ENCODE data around the gene C10orf90. TPM values are rescaled to one million over a fixed set of nuclear protein-coding genes. Genes with fewer than 3 reads are reported as not detected.

The C10orf90 gene
- total RNA-seq = 0.12 TPM

GRCh38 chr10:126670056-126670894 is at the start of gene C10orf90:
TSS of gene C10orf90 (minus strand) at chr10:126670693. CDS start at chr10:126670480, 213 bp downstream.
- ATAC-seq = no peak

GRCh38 chr10:126716366-126716765 is 45.9 kb upstream of the C10orf90 start:
- ATAC-seq = no peak

DNA sequence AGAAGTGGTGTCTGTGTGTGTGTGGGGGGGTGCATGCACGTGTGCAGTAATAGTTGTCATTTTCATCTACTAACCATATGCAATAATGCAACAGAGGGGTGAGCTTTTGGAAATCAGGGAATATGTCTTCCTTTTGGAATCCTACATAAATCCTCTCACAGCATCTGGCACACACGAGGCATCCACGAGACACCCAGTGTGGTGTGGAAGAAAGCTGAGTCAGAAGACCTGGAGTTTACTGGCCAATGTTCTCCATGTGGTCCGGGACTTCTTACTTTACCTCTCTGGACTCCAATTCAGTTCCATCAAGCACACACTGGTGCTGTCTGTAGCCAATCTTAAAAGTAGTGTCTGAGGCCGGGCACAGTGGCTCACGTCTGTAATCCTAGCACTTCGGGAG is 43.1 kb upstream of the C10orf90 start:
- no peak for ATAC-seq

GRCh38 chr10:126712681-126713080 is 42.2 kb upstream of the C10orf90 start:
- no peak for ATAC-seq

DNA sequence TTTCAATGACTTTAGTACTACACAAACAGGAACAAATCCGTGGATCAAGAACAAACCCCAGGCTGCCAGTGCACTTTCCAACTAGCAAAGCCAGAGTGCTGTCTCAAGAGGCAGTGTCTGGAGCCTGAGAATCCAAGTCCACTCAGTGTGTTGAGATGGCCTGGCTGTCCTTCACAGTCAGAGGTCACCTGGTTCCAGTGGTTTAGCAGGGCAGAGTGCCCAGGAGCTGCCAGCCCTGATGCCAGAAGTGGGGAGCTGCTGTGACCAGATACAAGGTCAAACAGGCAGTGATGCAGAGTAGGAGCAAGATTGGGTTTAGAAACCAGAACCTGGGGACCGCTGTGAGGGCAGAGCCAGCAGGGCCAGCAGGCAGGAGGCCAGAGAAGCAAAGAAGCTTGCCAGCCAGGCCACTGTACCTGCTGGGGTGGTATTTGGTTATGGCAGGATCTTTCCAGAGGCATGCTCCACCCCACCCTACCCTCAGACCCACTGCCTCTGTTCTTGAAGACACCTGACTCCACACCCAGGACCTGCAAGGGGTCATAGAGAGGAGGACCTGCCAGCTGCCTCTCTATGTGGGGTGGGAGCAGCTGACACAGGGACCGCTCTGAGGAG is 35.6 kb upstream of the C10orf90 start:
- ATAC-seq = no peak

- no peak for ATAC-seq
These were observed 34.6 kb upstream of the C10orf90 start for GRCh38 chr10:126705131-126705530.

- ATAC-seq = no peak
These were observed 34.2 kb upstream of the C10orf90 start for GRCh38 chr10:126704649-126705048.

DNA sequence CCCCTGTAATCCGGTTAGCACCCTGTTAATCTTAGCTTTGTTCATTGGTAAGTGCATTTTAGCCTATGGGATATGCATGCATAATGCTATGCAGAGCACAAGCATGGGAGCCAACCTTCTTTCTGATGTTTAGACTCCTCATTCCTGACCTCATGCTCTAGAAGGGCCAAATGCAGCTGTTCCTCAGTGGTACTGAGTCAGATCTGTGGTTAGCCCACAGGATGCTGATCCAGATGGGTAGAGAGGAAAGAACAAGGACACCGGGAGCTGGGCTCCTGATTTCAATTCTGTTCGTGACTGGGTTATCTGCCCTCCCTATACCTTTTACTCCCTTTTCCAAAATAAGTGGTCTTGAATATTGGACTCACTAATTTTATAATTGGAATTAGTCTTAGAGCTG is 31.7 kb upstream of the C10orf90 start:
- ATAC-seq = no peak

DNA sequence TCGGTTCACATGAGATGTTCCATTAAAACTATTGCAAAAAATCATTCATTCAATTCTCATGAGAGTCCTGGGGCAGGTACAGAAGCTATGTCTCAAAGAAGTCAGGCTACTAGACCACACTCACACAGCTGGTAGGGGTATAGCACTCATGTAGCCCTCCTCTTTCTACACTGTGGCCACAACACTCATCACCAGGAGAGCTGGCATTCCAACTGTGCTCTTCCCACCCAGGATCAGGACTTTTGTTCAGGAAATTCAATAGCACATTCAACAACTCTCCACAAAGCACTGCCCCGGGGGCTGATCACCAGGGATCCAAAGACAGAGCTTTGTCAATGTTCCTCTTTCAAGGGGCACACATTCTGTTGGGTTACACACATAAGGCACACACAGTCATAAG is 31.0 kb upstream of the C10orf90 start:
- no peak for ATAC-seq

GRCh38 chr10:126696684-126697083 is 26.2 kb upstream of the C10orf90 start:
- no peak for ATAC-seq

- ATAC-seq = no peak
These were observed 21.0 kb upstream of the C10orf90 start for GRCh38 chr10:126691456-126691855.

- no peak for ATAC-seq
These were observed 20.0 kb upstream of the C10orf90 start for GRCh38 chr10:126690534-126690933.

- no peak for ATAC-seq
These were observed 19.0 kb upstream of the C10orf90 start for GRCh38 chr10:126689461-126689994.

- no peak for ATAC-seq
These were observed 16.7 kb upstream of the C10orf90 start for GRCh38 chr10:126687121-126687606.

DNA sequence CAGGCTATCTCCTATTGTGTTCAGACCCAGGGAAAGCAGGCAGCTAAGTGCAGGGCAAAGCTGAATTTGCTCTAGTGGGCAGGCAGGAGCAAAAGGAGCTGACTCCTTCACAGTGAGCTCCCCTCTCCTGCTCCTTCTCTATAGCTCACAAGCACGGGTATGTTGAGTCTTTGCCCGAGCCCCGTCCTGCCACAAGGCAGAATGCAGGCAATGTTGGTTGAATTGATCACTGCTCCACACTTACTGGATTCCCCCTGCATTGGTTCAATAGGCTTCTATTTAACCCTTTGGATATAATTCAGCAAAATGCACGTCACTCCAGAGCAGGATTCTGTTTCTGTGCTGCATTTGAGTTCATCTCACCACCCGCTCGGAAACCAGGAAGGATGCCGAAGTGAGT is 16.2 kb upstream of the C10orf90 start:
- no peak for ATAC-seq

DNA sequence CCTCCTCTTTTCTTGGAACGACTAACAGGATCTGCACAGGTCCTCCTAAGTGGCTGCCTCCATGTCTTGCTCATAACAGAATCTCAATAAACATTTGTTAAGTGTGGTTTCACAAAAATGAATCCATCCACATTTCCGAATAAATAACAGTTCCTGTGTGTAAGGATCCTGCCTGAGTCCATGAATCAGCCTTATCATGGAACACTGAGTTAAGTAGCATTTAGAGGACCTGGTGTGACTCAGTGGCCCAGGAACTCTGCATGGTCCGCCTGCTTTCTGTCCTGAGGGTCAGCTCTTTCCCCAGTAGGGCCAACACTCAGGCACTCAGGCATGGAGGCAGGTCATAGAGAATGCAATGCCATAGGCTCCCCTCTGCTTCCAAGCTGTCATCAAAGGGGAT is 15.8 kb upstream of the C10orf90 start:
- no peak for ATAC-seq

DNA sequence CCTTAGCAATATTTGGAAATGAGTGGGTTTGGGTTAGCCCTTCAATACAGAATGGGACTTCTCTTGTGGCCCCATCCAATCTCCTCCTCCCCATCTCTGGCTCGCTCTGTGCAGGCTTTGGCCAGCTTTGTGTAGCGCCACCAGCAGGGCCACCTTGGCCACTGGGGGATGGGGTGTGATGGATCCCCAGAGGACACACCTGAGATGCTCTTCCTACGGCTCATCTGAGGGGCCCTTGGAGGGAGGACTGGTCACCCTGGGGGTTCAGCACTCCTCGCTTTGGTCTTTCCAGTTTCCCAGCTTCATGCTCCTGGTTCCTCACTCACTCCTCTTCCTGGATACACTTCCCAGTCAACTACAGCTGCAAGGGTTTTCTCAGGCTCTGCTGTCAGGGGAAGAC is 15.3 kb upstream of the C10orf90 start:
- ATAC-seq = no peak

DNA sequence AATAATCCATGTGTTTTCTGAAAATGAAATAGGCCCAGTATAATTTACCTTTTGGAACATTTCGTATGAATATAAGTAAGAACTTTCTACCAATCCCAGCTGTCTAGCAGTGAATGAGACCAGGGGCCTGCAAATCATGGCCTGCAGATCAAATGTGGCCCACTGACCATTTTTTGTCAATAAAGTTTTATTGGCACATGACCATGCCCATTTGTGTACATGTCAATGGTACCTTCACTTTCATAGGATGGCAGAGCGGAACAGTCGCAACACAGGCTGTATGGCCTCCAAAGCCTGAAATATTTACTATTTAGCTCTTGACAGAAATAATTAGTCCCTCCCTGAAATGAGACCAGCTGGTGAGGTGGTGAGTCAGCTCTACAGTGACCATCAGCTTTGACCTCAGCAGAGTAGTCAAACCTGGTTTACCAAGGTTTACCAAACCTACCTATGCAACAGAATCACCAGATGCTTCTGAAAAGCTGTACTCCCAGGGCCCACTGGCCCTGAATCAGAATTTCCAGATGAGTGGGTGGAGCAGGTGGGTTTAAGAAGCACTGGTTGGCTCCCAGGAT is 13.8 kb upstream of the C10orf90 start:
- no peak for ATAC-seq

DNA sequence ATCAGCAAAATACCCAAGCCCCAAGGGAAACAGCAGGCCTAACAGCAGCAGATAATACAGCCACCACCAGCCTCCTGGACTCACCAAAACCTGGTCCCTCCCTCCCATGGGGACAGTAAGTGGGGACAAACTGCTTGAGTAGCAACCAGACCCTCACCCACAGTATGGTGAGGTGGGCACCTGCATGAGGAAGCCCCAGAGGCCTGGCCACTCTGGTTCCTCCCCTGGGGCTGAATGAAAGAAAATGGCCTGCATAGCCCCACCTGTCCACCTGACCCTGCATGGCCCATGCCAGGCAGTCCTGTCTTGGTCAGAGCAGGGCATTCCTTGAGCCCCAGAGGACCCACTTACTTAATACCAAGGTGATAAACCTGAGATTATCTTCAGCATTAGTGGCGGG is 13.0 kb upstream of the C10orf90 start:
- no peak for ATAC-seq

- no peak for ATAC-seq
These were observed 5.4 kb upstream of the C10orf90 start for GRCh38 chr10:126675656-126676438.

DNA sequence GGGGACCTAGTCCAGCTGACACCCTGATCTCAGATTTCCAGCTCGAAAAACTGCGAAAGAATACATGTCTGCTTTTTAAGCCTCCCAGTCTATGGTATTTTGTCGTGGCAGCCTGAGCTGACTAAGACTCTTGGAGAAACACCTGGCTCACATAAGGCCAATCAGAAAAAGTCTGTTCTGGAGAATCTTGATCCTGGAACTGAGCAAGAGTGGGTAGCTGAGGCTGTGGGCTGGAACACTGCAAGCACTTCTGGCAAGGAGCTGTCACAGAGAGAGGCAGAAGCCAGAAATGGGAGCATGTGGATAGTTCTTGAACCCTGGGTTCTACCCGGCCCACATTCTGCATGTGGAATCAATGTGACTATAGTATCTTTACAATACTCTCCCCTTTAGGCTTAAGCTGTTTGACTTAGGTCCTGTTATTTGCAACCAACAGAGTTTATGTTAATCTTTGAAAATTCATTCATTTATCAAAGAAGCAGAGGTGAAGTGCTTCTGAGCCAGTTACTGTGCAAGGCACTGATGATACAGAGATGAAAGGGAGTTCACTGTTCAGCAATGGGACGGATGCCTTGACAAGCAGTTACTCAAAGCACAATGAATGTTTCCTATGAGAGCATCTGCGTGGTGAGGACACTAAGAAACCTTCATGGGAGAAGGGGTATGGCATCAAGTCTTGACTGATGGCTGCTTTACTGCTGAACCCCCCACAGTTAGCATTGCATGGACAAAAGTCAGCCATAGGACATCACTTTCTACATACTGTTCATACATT is 4.4 kb upstream of the C10orf90 start:
- ATAC-seq = no peak

DNA sequence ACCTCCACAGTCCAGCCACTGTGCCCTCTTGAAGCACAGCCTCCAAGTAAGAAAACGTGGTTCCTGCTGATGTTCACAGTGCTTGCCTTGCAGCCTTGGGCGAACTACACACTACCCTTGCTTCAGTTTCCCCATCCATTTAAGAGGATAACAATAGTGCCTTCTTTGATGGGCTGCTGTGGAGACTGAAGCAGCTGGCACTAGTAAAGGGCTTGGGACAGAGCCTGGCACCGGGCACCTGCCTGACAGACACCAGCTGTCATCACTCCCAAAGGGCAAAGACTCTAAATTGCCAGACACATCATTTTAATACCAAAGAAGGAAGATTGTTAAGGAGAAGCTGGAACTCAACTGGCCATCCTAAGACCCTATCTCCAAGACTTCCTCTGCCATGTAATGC is 3.1 kb upstream of the C10orf90 start:
- ATAC-seq = no peak

All from esophagus mucosa (tissue), 1 donor.